CD4-positive, alpha-beta T cell (primary cell): ENCODE data around the gene SENP8. TPM values are rescaled to one million over a fixed set of nuclear protein-coding genes. Genes with fewer than 3 reads are reported as not detected.

Experiments used
- ATAC-seq: fragments of 200-7000 bp; cut with Tn5 transposase; one replicate; pipeline ENCODE4 v1.10.0; 2022; ENCODE audit warnings: mild to moderate bottlenecking; ENCODE audit not compliant: poor library complexity
- CTCF ChIA-PET: fragments of 350-600 bp; sonication (Branson Sonifier 250); formaldehyde crosslinking; loops from one replicate; lab custom pipeline; 2021; ENCODE audit warnings: antibody characterized with exemption, inconsistent platforms; lab: Charles Lee
- POLR2A ChIA-PET: fragments of 350-600 bp; sonication (Branson Sonifier 250); formaldehyde crosslinking; loops from one replicate; lab custom pipeline; 2021; ENCODE audit warnings: antibody characterized with exemption, inconsistent platforms; lab: Charles Lee
- DNase-seq, 14 experiments: peaks; one replicate each; pipeline ENCODE4 v3.0.0-alpha.2; 2013 to 2020; ENCODE audit warnings: mixed read lengths in 2 of 14
- H3K27ac ChIP-seq, 2 donors: one replicate each; pipeline versions ENCODE4 v1.5.1 to v1.7.0; 2013; ENCODE audit warnings: low read length in 2 of 2, low read depth in 1 of 2, mild to moderate bottlenecking in 1 of 2
- H3K27me3 ChIP-seq, 2 experiments: 1 replicate in 1 of 2; 2 replicates in 1 of 2; pipeline versions ENCODE4 v1.6.1 to v1.7.0; 2013; ENCODE audit warnings: low read length in 2 of 2, control low read depth in 1 of 2, mild to moderate bottlenecking in 1 of 2, moderate library complexity in 1 of 2; ENCODE audit not compliant: insufficient read depth in 2 of 2, control insufficient read depth in 1 of 2
- H3K36me3 ChIP-seq: one replicate; pipeline ENCODE4 v1.6.1; 2013; ENCODE audit warnings: low read length, control low read depth; ENCODE audit not compliant: insufficient read depth
- H3K4me1 ChIP-seq: one replicate; pipeline ENCODE4 v1.6.1; 2013; ENCODE audit warnings: low read length, control low read depth; ENCODE audit not compliant: insufficient read depth
- H3K4me3 ChIP-seq: one replicate; pipeline ENCODE4 v1.5.1; 2013; ENCODE audit warnings: mild to moderate bottlenecking, low read length, moderate library complexity
- H3K9me3 ChIP-seq, 2 experiments: 1 replicate in 1 of 2; 2 replicates in 1 of 2; pipeline versions ENCODE4 v1.6.1 to v1.7.0; 2013; ENCODE audit warnings: low read length in 2 of 2, mild to moderate bottlenecking in 2 of 2, control low read depth in 1 of 2, moderate library complexity in 1 of 2; ENCODE audit not compliant: control insufficient read depth in 1 of 2, insufficient read depth in 1 of 2
- H3K27ac Mint-ChIP-seq: one replicate; pipeline ENCODE4 v1.8.0; 2020; ENCODE audit warnings: mixed read lengths
- H3K27me3 Mint-ChIP-seq: one replicate; pipeline ENCODE4 v1.8.0; 2021; ENCODE audit warnings: mixed read lengths
- H3K36me3 Mint-ChIP-seq: one replicate; pipeline ENCODE4 v1.8.0; 2021; ENCODE audit warnings: low read depth, mixed read lengths
- H3K4me1 Mint-ChIP-seq: one replicate; pipeline ENCODE4 v1.8.0; 2021; ENCODE audit warnings: low read depth, mixed read lengths
- H3K4me3 Mint-ChIP-seq: one replicate; pipeline ENCODE4 v1.8.0; 2020; ENCODE audit warnings: mild to moderate bottlenecking, mixed read lengths
- H3K9me3 Mint-ChIP-seq: one replicate; pipeline ENCODE4 v1.8.0; 2020; ENCODE audit warnings: mixed read lengths
- CTCF ChIP-seq: fragments of 200-600 bp; IDR thresholded peaks from one replicate; pipeline ENCODE4 v1.8.0; 2022; ENCODE audit warnings: antibody characterized with exemption, mild to moderate bottlenecking
- intact Hi-C, 2 experiments: fragments of 100-400 bp; cut with DNase I in 1 of 2; cut with micrococcal nuclease in 1 of 2; formaldehyde crosslinking; loops; one replicate each; pipeline versions ENCODE4 v1.15.1 to v1.9.0; 2023 to 2025; cut with DNase I, micrococcal nuclease
- total RNA-seq, 174 experiments: library from RNA in 2 of 174; stranded (reverse) in 2 of 174; gene quantifications; one replicate each; pipeline ENCODE4 v1.2.3 and lab custom pipeline; 2021 to 2026

Gene SENP8
- total RNA-seq, 2 experiments from 2014 or later = 0.14 TPM; not detected in 1

GRCh38 chr15:72128359-72128758 is 10.2 kb downstream of the SENP8 start:
- no peak overlapping the region for H3K4me3 ChIP-seq
- POLR2A ChIA-PET = interaction anchor here (0.9 to 1.0 kb wide), 2 partner anchors 9 to 10 kb away, joined by 3 to 4 read pairs; partner anchors contain the start of genes MYO9A and SENP8
- no peak overlapping the region for H3K27ac ChIP-seq
- ATAC-seq (no peak), DNase-seq (no peak)
- no peaks in the 10 kb centered on the region for H3K4me1 Mint-ChIP-seq
- intact Hi-C loops = no loop called here
- no peaks in the 10 kb centered on the region for H3K4me1 ChIP-seq
- TF ChIP-seq CTCF = no peak
- no peaks in the 10 kb centered on the region for H3K36me3 Mint-ChIP-seq
- H3K9me3 Mint-ChIP-seq = no peaks in the 10 kb centered on the region
- no peaks in the 10 kb centered on the region for H3K27me3 ChIP-seq
- no peak overlapping the region for H3K4me3 Mint-ChIP-seq
- H3K36me3 ChIP-seq = no peaks in the 10 kb centered on the region
- H3K27me3 Mint-ChIP-seq = no peaks in the 10 kb centered on the region
- no peaks in the 10 kb centered on the region for H3K9me3 ChIP-seq
- CTCF ChIA-PET = no interaction called here
- H3K27ac Mint-ChIP-seq = no peak overlapping the region

GRCh38 chr15:72130272-72130671 is 12.1 kb downstream of the SENP8 start:
- Mint-ChIP-seq H3K4me1 (no peaks in the 10 kb centered on the region), H3K9me3 (no peaks in the 10 kb centered on the region), H3K36me3 (no peaks in the 10 kb centered on the region), H3K27me3 (no peaks in the 10 kb centered on the region), H3K4me3 (no peak overlapping the region), H3K27ac (no peak overlapping the region)
- ChIA-PET POLR2A (no interaction called here), CTCF (no interaction called here)
- no peaks in the 10 kb centered on the region for H3K36me3 ChIP-seq
- DNase-seq (no peak), ATAC-seq (no peak)
- H3K9me3 ChIP-seq = no peaks in the 10 kb centered on the region
- H3K4me3 ChIP-seq = no peak overlapping the region
- H3K4me1 ChIP-seq = no peaks in the 10 kb centered on the region
- no peak for TF ChIP-seq CTCF
- H3K27ac ChIP-seq = no peak overlapping the region
- intact Hi-C loops = no loop called here
- H3K27me3 ChIP-seq = no peaks in the 10 kb centered on the region

GRCh38 chr15:72131922-72132321 is 13.7 kb downstream of the SENP8 start:
- Mint-ChIP-seq H3K9me3 (no peaks in the 10 kb centered on the region), H3K36me3 (no peaks in the 10 kb centered on the region), H3K4me1 (no peaks in the 10 kb centered on the region), H3K27me3 (no peaks in the 10 kb centered on the region), H3K4me3 (no peak overlapping the region), H3K27ac (no peak overlapping the region)
- Histone ChIP-seq H3K36me3 (no peaks in the 10 kb centered on the region), H3K27me3 (no peaks in the 10 kb centered on the region), H3K27ac (no peak overlapping the region), H3K4me3 (no peak overlapping the region), H3K4me1 (no peaks in the 10 kb centered on the region), H3K9me3 (no peaks in the 10 kb centered on the region)
- CTCF ChIA-PET = no interaction called here
- TF ChIP-seq CTCF = no peak
- POLR2A ChIA-PET = no interaction called here
- DNase-seq (no peak), ATAC-seq (no peak)
- intact Hi-C loops = no loop called here
